Liver (tissue), 9 donors: Measurements from ENCODE around the gene TM9SF4. TPM values are rescaled to one million over a fixed set of nuclear protein-coding genes. Genes with fewer than 3 reads are reported as not detected.

ENCODE experiments used
- DNase-seq: peaks from one replicate; pipeline ENCODE4 v3.0.0-alpha.2; 2017; ENCODE audit warnings: low spot score
- H3K27ac ChIP-seq, 2 donors: one replicate each; pipeline ENCODE4 v1.7.0; 2013; ENCODE audit warnings: inconsistent platforms in 2 of 2, low read length in 2 of 2, control low read depth in 1 of 2, low read depth in 1 of 2, mild to moderate bottlenecking in 1 of 2
- H3K27me3 ChIP-seq, 4 donors: one replicate each; pipeline versions ENCODE4 v1.6.1 to v1.7.0; 2013; ENCODE audit warnings: low read length in 3 of 4, inconsistent platforms in 1 of 4, mild to moderate bottlenecking in 1 of 4, moderate library complexity in 1 of 4; ENCODE audit not compliant: control insufficient read depth in 4 of 4, insufficient read depth in 4 of 4
- H3K36me3 ChIP-seq, 4 donors: one replicate each; pipeline versions ENCODE4 v1.6.1 to v1.7.0; 2013; ENCODE audit warnings: low read length in 3 of 4, mild to moderate bottlenecking in 3 of 4, low read depth in 1 of 4, moderate library complexity in 1 of 4; ENCODE audit not compliant: control insufficient read depth in 4 of 4, insufficient read depth in 3 of 4
- H3K4me1 ChIP-seq, 4 donors: one replicate each; pipeline versions ENCODE4 v1.6.1 to v1.7.0; 2013; ENCODE audit warnings: low read length in 3 of 4, mild to moderate bottlenecking in 3 of 4, moderate library complexity in 1 of 4; ENCODE audit not compliant: control insufficient read depth in 4 of 4, insufficient read depth in 4 of 4
- H3K4me3 ChIP-seq, 3 donors: one replicate each; pipeline versions ENCODE4 v1.6.1 to v1.7.0; 2013; ENCODE audit warnings: low read length in 3 of 3, control low read depth in 1 of 3, low read depth in 1 of 3, mild to moderate bottlenecking in 1 of 3
- H3K9ac ChIP-seq, 2 donors: one replicate each; pipeline ENCODE4 v1.7.0; 2013; ENCODE audit warnings: low read length in 2 of 2, mild to moderate bottlenecking in 2 of 2, moderate library complexity in 2 of 2, control low read depth in 1 of 2, low read depth in 1 of 2
- H3K9me3 ChIP-seq, 4 donors: one replicate each; pipeline versions ENCODE4 v1.6.1 to v1.7.0; 2013; ENCODE audit warnings: low read length in 3 of 4; ENCODE audit not compliant: control insufficient read depth in 4 of 4
- ATF3 ChIP-seq: IDR thresholded peaks from 2 replicates; pipeline ENCODE4 v1.6.1; 2016; ENCODE audit warnings: antibody characterized with exemption
- EGR1 ChIP-seq, 2 donors: IDR thresholded peaks; 2 replicates each; pipeline ENCODE4 v1.6.1; 2016 to 2018; ENCODE audit warnings: antibody characterized with exemption in 2 of 2, low read depth in 2 of 2
- FOXA1 ChIP-seq: IDR thresholded peaks from 2 replicates; pipeline ENCODE4 v1.6.1; 2016; ENCODE audit warnings: antibody characterized with exemption
- FOXA2 ChIP-seq: IDR thresholded peaks from 2 replicates; pipeline ENCODE4 v1.6.1; 2016; ENCODE audit warnings: antibody characterized with exemption
- HNF4A ChIP-seq, 2 donors: conservative IDR thresholded peaks; 2 replicates each; pipeline ENCODE4 v1.6.1; 2016; ENCODE audit warnings: antibody characterized with exemption in 2 of 2, mild to moderate bottlenecking in 2 of 2
- HNF4G ChIP-seq: IDR thresholded peaks from 2 replicates; pipeline ENCODE4 v1.6.1; 2016; ENCODE audit warnings: antibody characterized with exemption
- NR2F2 ChIP-seq: IDR thresholded peaks from 2 replicates; pipeline ENCODE4 v1.6.1; 2016; ENCODE audit warnings: antibody characterized with exemption
- RAD21 ChIP-seq, 2 donors: IDR thresholded peaks; 2 replicates each; pipeline ENCODE4 v1.6.1; 2016; ENCODE audit warnings: antibody characterized with exemption in 2 of 2, mild to moderate bottlenecking in 2 of 2
- REST ChIP-seq: IDR thresholded peaks from 2 replicates; pipeline ENCODE4 v1.6.1; 2016; ENCODE audit warnings: antibody characterized with exemption, mild to moderate bottlenecking
- RXRA ChIP-seq, 2 donors: IDR thresholded peaks; 2 replicates each; pipeline ENCODE4 v1.6.1; 2017 to 2018; ENCODE audit warnings: antibody characterized with exemption in 2 of 2, mild to moderate bottlenecking in 1 of 2
- SP1 ChIP-seq: IDR thresholded peaks from 2 replicates; pipeline ENCODE4 v1.6.1; 2018; ENCODE audit warnings: antibody characterized with exemption, mild to moderate bottlenecking
- TAF1 ChIP-seq: conservative IDR thresholded peaks from 2 replicates; pipeline ENCODE4 v1.6.1; 2016; ENCODE audit warnings: antibody characterized with exemption, mild to moderate bottlenecking
- YY1 ChIP-seq: IDR thresholded peaks from 2 replicates; pipeline ENCODE4 v1.6.1; 2016; ENCODE audit warnings: antibody characterized with exemption, mild to moderate bottlenecking
- ZBTB33 ChIP-seq: IDR thresholded peaks from 2 replicates; pipeline ENCODE4 v1.6.1; 2016; ENCODE audit warnings: antibody characterized with exemption
- WGBS: extraction: QIAGEN DNeasy Blood & Tissue Kit; methylation state at CpG from one replicate; pipeline ENCODE4 v1.1.7; 2013; 5-methylcytosine and 5-hydroxymethylcytosine counted together
- polyA plus RNA-seq, 2 donors: library from polyadenylated mRNA; stranded (reverse) in 1 of 2; unstranded in 1 of 2; fragments of 200-250 nt in 1 of 2; fragments of >200 nt in 1 of 2; fragmentation: Nextera tagmentation in 1 of 2; extraction: Ambion mirVana in 1 of 2; gene quantifications; one replicate each; pipeline versions ENCODE4 v1.2.1 to v1.2.3, GENCODE V29; 2013 to 2015
- total RNA-seq, 2 donors: library from RNA; depleted of rRNA; stranded (reverse); fragments of >200 nt; gene quantifications; one replicate each; pipeline ENCODE4 v1.2.3, GENCODE V29; 2014
- TF ChIP-seq, protein P1 (sequence below): IDR thresholded peaks from 2 replicates; pipeline ENCODE4 v1.6.1; 2016; ENCODE audit warnings: antibody characterized with exemption
- donor health status: healthy.
- donor health status: healthy.
- donor health status: healthy.
- donor health status: healthy.
- donor health status: healthy.

The TM9SF4 gene
- total and polyA plus RNA-seq, 4 donors, result 15.9 to 26.2 (median 22.2) TPM

- no peak for DNase-seq
- Histone ChIP-seq H3K4me1 (peaks cover 3 to 41% (median 29%) of the 10 kb centered on the region in 4 donors), H3K27ac (no peak overlapping the region), H3K36me3 (peaks cover 3 to 28% (median 14%) of the 10 kb centered on the region in 4 donors), H3K9ac (no peak overlapping the region), H3K9me3 (no peaks in the 10 kb centered on the region), H3K4me3 (no peak overlapping the region), H3K27me3 (no peaks in the 10 kb centered on the region)
- TF ChIP-seq REST (no peak), RXRA (IDR thresholded peaks at IDR 0.05) (no peak), EGR1 (IDR thresholded peaks at IDR 0.05; ENCODE audit: low read depth in 2 of 2) (no peak), ATF3 (no peak), RAD21 (IDR thresholded peaks at IDR 0.05) (no peak), YY1 (no peak), FOXA1 (no peak), HNF4A (conservative IDR thresholded peaks at IDR 0.05) (no peak), TAF1 (no peak), HNF4G (no peak), ZBTB33 (no peak), NR2F2 (no peak), FOXA2 (no peak)
- TF ChIP-seq, protein P1, sequence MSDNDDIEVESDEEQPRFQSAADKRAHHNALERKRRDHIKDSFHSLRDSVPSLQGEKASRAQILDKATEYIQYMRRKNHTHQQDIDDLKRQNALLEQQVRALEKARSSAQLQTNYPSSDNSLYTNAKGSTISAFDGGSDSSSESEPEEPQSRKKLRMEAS, result no peak
- WGBS, result 74% methylated on average over 8 of the region's 8 CpGs
These were observed 92.5 kb downstream of the TM9SF4 start for GRCh38 chr20:32201977-32202363.

GRCh38 chr20:32203356-32204204 is 94.1 kb downstream of the TM9SF4 start:
- Histone ChIP-seq H3K27me3 (no peaks in the 10 kb centered on the region), H3K27ac (no peak overlapping the region), H3K4me1 (peaks cover 3 to 48% (median 31%) of the 10 kb centered on the region in 4 donors), H3K9ac (no peak overlapping the region), H3K4me3 (no peak overlapping the region), H3K9me3 (no peaks in the 10 kb centered on the region), H3K36me3 (peaks cover 0 to 22% (median 14%) of the 10 kb centered on the region in 4 donors)
- DNase-seq, result no peak
- TF ChIP-seq ZBTB33, result no peak
- no peak for TF ChIP-seq ATF3
- TF ChIP-seq RXRA (IDR thresholded peaks at IDR 0.05), result no peak
- no peak for TF ChIP-seq NR2F2
- no peak for TF ChIP-seq HNF4G
- no peak for TF ChIP-seq SP1
- 66% methylated on average over 11 of the region's 11 CpGs for WGBS
